Activated CD4-positive, alpha-beta T cell treated with anti-CD3 and anti-CD28 coated beads for 1 hour (primary cell): ENCODE data around the gene SLC25A12.

ENCODE experiments used
- DNase-seq: peaks from one replicate; pipeline ENCODE4 v3.0.0-alpha.2; 2020

Gene SLC25A12

DNA sequence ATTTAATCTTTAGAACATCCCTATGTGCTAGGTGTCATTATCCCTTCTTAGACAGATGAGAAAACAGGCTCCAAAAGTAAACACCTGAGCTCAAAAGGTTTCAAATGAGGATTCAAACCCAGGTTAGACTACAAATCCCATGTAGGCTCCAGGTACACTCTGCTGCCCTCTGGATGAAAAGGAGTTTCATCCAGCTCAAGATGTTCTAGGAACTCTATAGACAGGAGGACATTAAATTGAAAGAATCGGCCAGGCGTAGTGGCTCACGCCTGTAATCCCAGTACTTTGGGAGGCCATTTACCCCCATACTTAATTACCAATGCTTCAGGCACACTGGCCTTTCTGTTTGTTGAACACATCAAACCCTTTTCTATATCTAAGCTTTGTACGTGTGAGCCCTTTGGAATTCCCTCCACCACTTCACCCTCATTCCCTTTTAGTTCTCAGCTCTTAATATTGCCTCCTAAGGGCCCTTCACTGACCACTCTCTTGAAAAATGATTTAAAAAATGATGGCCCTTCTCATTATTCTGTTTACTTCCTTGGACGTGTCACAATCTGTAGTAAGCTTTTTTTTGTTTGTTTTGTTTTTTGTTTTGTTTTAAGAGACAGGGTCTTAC is 10.7 kb downstream of the SLC25A12 start:
- DNase-seq: no peak

- DNase-seq: no peak
These were observed 11.8 kb downstream of the SLC25A12 start for GRCh38 chr2:171882089-171882769.

- DNase-seq: no peak
These were observed 13.3 kb downstream of the SLC25A12 start for GRCh38 chr2:171880774-171881173.

DNA sequence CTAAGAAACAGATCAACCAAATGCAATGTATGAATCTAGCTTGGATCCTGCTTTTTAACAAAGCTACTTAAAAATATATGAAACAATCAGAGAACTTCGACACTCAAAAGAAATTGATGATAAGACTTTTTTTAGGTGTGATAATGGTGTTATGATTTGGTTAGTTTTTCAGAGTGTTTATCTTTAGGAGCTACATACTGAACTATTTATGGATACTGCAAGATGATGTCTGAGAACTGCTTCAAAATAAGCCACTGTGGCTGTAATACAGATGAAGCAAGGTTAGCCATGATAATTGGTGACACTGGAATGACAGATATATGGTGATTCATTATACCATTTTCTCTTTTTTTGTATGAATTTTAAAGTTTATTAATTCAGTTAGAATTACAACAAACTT is 14.2 kb downstream of the SLC25A12 start:
- DNase-seq: no peak

DNA sequence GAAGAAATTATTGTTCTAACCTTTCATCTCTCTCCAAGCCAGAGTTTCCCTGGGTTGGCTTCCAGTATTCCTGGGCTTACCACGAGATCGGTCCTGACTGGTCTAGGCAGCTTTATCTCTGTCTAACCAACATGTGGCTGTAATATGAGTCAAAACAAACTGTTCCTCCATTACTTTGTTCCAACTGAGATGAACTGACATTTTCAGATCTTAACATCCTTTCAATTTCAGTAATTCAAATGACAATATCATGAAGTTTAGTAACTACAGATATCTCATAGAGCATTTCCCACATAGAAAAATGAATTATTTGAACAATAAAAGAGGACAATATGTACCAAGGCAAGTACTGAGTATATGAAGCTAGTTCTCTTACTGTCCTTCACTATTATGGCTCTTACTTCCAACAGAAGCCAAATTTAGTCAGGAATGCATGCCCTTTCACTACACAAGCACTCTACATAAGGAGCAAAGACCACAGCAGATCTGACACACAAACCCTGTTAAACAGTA is 15.5 kb downstream of the SLC25A12 start:
- no peak for DNase-seq

DNA sequence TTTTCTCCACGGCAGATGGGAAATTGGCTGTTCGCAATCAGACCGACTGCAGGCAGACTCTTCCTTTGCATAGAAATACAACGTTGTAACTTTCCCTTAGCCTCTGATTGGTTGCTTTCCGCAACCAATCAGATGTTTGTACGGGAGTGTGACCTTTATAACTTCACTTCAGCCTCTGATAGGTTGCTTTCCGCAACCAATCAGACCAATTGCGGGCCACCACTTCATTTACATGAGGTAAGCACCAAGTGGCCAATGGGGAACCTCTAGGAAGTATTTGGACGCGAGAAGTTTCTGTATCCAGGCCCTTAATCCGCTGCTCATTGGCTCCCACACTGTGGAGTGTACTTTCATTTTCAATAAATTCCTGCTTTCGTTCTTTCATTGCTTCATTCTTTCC is 19.1 kb downstream of the SLC25A12 start:
- DNase-seq: no peak

DNA sequence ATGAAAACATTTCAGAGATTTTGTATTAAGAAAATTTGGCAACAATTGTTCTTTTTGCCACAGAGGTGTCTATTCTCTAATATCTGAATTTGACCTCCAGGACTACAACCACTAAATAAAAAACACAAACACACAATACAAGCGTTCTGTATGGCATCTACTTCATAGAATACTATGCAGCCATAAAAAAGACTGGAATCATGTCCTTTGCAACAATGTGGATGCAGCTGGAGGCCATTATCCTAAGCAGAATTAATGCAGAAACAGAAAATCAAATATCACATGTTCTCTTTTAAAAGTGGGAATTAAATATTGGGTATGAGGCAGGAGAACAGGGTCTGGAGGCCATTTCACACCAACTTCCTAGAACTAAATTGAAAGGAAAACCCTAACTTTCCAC is 19.5 kb downstream of the SLC25A12 start:
- DNase-seq: no peak

GRCh38 chr2:171864357-171864985 is 29.6 kb downstream of the SLC25A12 start:
- no peak for DNase-seq

DNA sequence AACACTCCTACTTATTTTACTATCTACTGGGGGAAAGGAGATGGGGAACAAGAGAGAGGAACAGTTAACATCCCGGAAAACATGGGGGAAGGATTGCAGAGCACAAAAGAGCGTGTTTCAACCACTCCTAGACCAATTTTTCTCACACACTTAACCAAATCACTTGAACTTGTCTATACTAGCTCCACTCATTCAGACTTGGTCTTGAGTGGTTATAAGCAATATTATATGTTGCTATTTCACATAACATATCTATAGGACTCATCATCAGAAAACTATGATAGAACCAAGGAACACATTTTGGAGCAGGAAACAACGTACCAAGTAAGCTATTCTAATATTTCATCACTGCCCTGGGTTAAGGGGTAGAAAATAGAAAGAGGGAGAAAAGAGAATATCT is 31.5 kb downstream of the SLC25A12 start:
- no peak for DNase-seq

DNA sequence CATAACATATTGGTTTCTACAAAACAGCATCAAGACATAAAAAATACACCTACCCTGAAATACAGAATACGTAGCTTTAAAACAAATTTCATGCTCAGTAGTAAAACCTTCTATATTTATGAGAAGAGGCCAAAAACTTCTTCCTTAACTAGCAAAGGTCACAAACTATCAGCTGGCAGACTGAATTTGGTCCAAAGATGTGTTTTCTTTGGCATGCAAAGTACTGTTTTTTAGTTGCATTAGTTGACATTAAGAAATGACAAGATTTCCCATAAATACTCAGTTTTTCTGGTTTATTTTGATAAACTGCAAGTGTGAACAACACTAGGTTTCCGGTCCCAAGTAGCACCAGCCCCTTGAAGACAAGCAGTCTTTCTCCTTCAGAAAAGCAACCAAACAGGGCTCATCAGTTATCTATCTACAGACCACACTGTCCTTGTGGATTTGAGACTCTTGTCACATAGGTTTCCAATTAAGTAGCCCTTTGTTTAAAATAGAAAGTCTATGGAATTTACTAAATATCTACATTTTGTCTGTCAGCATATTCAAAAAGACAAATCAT is 35.6 kb downstream of the SLC25A12 start:
- no peak for DNase-seq

GRCh38 chr2:171855401-171855800 is 38.6 kb downstream of the SLC25A12 start:
- no peak for DNase-seq

- no peak for DNase-seq
These were observed 41.6 kb downstream of the SLC25A12 start for GRCh38 chr2:171852366-171852888.

DNA sequence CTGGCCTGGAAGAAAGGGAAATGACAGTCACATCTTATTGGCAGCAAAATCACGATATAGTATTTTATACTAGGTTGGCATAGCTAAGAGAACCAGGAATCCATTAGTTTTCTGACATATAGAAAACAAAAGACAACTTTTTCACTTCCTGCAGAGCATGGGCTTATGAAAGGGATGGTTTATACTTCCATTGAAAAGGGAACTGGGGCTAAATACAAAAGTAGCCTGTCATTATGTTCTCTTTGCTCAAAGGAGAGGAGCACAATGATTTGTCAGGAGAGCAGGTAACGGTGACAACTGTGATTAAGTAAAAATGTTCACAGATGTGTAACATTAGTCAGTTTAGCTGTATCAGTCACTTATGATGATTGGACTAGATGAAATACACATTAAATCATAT is 46.4 kb downstream of the SLC25A12 start:
- DNase-seq: no peak

DNA sequence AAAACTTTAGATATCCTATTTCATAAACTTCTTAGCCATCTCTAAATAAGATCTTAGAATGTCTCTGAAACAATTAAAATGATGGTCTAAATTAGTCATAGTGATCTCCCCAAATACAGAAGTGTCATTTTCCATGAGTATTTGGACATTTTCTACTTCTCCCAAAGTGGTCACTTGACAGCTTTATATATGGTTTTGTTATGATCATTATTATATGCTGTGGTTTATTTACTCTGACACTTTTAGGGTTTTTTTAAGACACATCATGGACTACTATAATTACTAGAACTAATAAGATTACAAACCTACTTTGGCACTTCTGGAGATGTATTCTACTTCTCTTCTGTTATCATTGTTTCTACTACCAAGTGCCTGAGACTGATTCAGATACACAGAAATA is 47.1 kb downstream of the SLC25A12 start:
- DNase-seq: no peak

- DNase-seq: no peak
These were observed 52.0 kb downstream of the SLC25A12 start for GRCh38 chr2:171841996-171842395.

DNA sequence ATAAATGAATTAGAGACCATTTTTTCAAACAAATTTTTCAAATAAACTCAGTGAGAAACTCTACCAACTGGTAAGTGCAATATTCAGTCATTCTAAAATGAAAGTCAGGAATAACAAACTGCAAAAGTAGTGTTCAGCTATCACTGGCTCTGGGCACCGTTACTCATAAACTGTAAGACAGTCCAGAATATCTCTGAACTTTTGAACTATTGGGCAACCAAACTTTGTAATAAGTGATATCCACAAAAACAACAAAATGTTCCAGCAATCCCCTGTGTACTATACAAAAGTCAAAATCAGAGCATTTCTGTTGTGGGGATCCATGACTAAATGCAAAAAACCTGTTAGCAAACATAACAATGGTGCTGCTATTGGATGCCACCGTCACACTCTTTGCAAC is 56.3 kb downstream of the SLC25A12 start:
- no peak for DNase-seq

GRCh38 chr2:171836146-171836910 is 57.7 kb downstream of the SLC25A12 start:
- DNase-seq: no peak

DNA sequence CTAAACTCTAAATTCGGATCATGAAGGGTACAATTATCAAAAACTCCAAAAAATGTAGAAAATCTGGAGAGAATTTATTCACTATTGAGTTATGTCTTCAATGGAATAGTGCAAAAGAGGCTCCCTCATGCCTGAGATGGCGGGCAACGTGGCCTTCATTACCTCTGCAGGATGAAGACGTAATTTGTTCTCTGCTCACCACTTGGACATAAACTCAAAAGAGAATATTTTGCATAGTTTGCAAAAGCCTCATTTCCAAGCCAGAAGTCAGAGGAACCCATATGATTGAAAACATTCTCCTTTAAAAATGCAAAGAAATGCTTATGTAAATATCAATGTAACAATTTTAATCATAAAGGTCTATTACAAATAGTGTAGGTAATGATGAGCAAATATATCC is 58.7 kb downstream of the SLC25A12 start:
- no peak for DNase-seq

- no peak for DNase-seq
These were observed 59.8 kb downstream of the SLC25A12 start for GRCh38 chr2:171834286-171834685.

DNA sequence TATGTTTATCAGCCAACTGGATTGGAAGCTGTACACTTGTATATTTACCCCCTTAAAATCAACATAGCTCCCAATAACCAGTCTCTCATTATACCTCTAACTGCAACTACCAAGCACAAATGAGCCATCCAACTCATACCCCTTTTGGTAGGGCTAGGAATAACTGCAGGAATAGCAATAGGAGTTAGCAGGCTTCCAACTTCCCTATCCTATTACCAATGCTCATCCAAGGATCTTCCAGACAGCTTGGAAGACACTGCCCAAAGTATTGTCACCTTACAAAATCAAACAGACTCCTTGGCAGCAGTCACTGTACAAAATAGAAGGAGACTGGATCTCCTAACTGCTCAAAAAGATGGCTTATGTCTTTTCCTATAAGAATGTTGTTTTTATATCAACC is 61.6 kb downstream of the SLC25A12 start:
- DNase-seq: no peak

DNA sequence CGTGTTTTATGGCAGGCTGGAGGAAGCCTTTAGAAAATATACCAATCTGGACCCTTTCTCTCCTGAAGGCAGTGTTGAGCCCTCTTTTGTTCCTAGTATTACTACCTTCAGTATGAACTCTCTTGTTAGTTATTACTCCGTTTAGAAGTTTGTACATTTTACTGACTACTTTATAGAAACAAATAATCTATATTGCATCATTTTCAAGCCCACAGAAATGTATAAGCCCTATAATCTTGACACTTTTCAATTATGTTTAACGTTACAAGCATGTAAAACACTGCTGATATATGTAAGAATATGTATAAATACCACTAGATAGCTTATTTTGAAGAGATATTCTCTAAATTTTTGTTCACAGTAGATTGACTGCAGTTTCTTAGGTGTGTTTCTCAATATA is 64.0 kb downstream of the SLC25A12 start:
- no peak for DNase-seq

- DNase-seq: no peak
These were observed 70.0 kb downstream of the SLC25A12 start for GRCh38 chr2:171824086-171824485.
